Right forelimb (tissue), 1 donor: ENCODE results near the gene SYDE2.
"Not testable (repeated sequence)": the region's sequence is repeated elsewhere in the genome, so short reads cannot be mapped to it uniquely, and the experiment has no call there.

ENCODE experiments used
- DNase-seq: peaks from one replicate; pipeline ENCODE4 v3.0.0-alpha.2; 2018

SYDE2 gene

GRCh38 chr1:85158910-85159309 lies 41.9 kb downstream of the SYDE2 start:
- DNase-seq = no peak

- no peak for DNase-seq
These were observed 43.4 kb downstream of the SYDE2 start for GRCh38 chr1:85157436-85157835.

GRCh38 chr1:85153149-85153891 lies 47.5 kb downstream of the SYDE2 start:
- no peak for DNase-seq

GRCh38 chr1:85151446-85151845 lies 49.4 kb downstream of the SYDE2 start:
- DNase-seq = no peak

- DNase-seq = no peak
These were observed 51.0 kb downstream of the SYDE2 start for GRCh38 chr1:85149805-85150204.

- DNase-seq = no peak
These were observed 52.1 kb downstream of the SYDE2 start for GRCh38 chr1:85148524-85149250.

- DNase-seq = no peak
These were observed 53.9 kb downstream of the SYDE2 start for GRCh38 chr1:85146972-85147359.

GRCh38 chr1:85146298-85146971 lies 54.4 kb downstream of the SYDE2 start:
- DNase-seq = not testable (repeated sequence)

GRCh38 chr1:85144351-85144750 lies 56.5 kb downstream of the SYDE2 start:
- no peak for DNase-seq

- DNase-seq = no peak
These were observed 58.1 kb downstream of the SYDE2 start for GRCh38 chr1:85142753-85143152.

GRCh38 chr1:85138439-85138838 lies 62.4 kb downstream of the SYDE2 start:
- not testable (repeated sequence) for DNase-seq

GRCh38 chr1:85137660-85138059 lies 63.2 kb downstream of the SYDE2 start:
- no peak for DNase-seq

GRCh38 chr1:85135392-85135798 lies 65.4 kb downstream of the SYDE2 start:
- DNase-seq = no peak

GRCh38 chr1:85134583-85135391 lies 66.0 kb downstream of the SYDE2 start:
- no peak for DNase-seq

- DNase-seq = no peak
These were observed 67.2 kb downstream of the SYDE2 start for GRCh38 chr1:85133565-85134159.

- no peak for DNase-seq
These were observed 68.6 kb downstream of the SYDE2 start for GRCh38 chr1:85132078-85132720.

GRCh38 chr1:85128316-85128715 lies 72.5 kb downstream of the SYDE2 start:
- no peak for DNase-seq

GRCh38 chr1:85125891-85126290 lies 74.9 kb downstream of the SYDE2 start:
- no peak for DNase-seq

GRCh38 chr1:85124091-85124490 lies 76.7 kb downstream of the SYDE2 start:
- no peak for DNase-seq

- no peak for DNase-seq
These were observed 78.6 kb downstream of the SYDE2 start for GRCh38 chr1:85122169-85122568.

- no peak for DNase-seq
These were observed 79.1 kb downstream of the SYDE2 start for GRCh38 chr1:85121744-85122143.

- no peak for DNase-seq
These were observed 82.1 kb downstream of the SYDE2 start for GRCh38 chr1:85118751-85119150.
